ENCODE measurements around the gene BLTP3A.
"Not testable (repeated sequence)": the region's sequence is repeated elsewhere in the genome, so short reads cannot be mapped to it uniquely, and the experiment has no call there.

Gene BLTP3A

GRCh38 chr6:34746104-34746846, 45.6 kb upstream of the BLTP3A start:
- no peak for DNase-seq (ENCODE audit: extremely low read depth, insufficient read length)
- H3K36me3 ChIP-seq (ENCODE audit: control insufficient read depth, insufficient read depth, low read length) = no peaks in the 10 kb centered on the region
- no peak for TF ChIP-seq CTCF (IDR thresholded peaks at IDR 0.05; ENCODE audit: insufficient read depth, low read length, poor library complexity, severe bottlenecking)
- no peak overlapping the region for H3K4me3 ChIP-seq (replicated peaks; ENCODE audit: low read depth, low read length)
- H3K27me3 ChIP-seq (replicated peaks; ENCODE audit: control insufficient read depth, insufficient read depth, low read length) = no peaks in the 10 kb centered on the region

DNA sequence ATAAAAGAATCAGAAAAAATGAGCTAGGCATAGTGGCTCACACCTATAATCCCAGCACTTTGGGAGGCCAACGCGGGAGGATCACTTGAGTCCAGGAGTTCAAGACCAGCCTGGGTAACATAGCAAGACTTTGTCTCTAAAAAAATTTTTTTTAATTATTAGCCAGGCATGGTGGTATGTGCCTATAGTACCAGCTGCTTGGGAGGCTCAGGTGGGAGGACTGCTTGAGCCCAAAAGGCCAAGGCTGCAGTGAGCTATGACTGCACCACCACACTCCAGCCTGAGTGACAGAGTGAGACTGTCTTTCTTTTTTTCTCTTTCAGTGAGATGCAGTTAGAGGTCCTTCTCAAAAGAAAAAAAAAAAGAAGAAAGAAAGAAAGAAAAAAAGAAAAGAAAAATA, 43.1 kb upstream of the BLTP3A start:
- DNase-seq (ENCODE audit: extremely low read depth, insufficient read length) = no peak
- no peaks in the 10 kb centered on the region for H3K36me3 ChIP-seq (ENCODE audit: control insufficient read depth, insufficient read depth, low read length)
- H3K27me3 ChIP-seq (replicated peaks; ENCODE audit: control insufficient read depth, insufficient read depth, low read length) = no peaks in the 10 kb centered on the region
- no peak overlapping the region for H3K4me3 ChIP-seq (replicated peaks; ENCODE audit: low read depth, low read length)
- no peak for TF ChIP-seq CTCF (IDR thresholded peaks at IDR 0.05; ENCODE audit: insufficient read depth, low read length, poor library complexity, severe bottlenecking)

- H3K27me3 ChIP-seq (replicated peaks; ENCODE audit: control insufficient read depth, insufficient read depth, low read length); H3K36me3 ChIP-seq (ENCODE audit: control insufficient read depth, insufficient read depth, low read length): not testable (repeated sequence)
- TF ChIP-seq CTCF (IDR thresholded peaks at IDR 0.05; ENCODE audit: insufficient read depth, low read length, poor library complexity, severe bottlenecking) = peak; percentile 52
- peak; percentile 25 for DNase-seq (ENCODE audit: extremely low read depth, insufficient read length)
- H3K4me3 ChIP-seq (replicated peaks; ENCODE audit: low read depth, low read length) = peak overlapping the region; percentile 95
Measured at GRCh38 chr6:34756513-34756856, 35.4 kb upstream of the BLTP3A start.

DNA sequence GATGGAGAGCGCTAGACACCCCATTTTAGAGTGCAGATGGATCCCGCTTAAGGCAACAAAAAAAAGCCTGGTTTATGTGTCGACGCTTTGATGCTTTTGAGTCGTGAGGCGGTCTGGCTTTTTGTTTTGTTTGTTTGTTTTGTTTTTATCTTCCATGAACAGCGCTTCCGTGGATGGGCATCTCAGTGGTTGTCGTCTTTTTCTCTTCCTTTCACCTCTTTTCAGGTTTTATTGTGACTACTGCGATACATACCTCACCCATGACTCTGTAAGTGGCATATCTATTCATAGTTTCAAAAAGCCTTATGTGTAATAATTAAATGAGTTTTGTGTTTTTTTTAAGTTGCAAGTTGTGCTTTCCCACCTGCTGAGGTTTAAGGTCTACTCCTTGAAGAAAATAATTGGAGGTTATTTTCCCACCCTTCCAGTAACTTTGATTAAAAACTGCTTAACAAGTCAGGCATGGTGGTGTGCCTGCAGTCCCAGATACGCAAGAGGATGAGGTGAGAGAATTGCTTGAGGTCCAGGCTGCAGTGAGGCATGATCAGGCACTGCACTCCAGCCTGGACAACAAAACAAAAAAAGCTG, 34.1 kb upstream of the BLTP3A start:
- Histone ChIP-seq H3K4me3 (replicated peaks; ENCODE audit: low read depth, low read length) (peak overlapping the region; percentile 95), H3K36me3 (ENCODE audit: control insufficient read depth, insufficient read depth, low read length) (peaks cover 3% of the 10 kb centered on the region; the same call in 1 of the 2 replicates), H3K27me3 (replicated peaks; ENCODE audit: control insufficient read depth, insufficient read depth, low read length) (no peaks in the 10 kb centered on the region)
- TF ChIP-seq CTCF (IDR thresholded peaks at IDR 0.05; ENCODE audit: insufficient read depth, low read length, poor library complexity, severe bottlenecking) = no peak
- no peak for DNase-seq (ENCODE audit: extremely low read depth, insufficient read length)

GRCh38 chr6:34760108-34760507, 31.8 kb upstream of the BLTP3A start:
- Histone ChIP-seq H3K36me3 (ENCODE audit: control insufficient read depth, insufficient read depth, low read length) (peaks cover 8% of the 10 kb centered on the region; the same call in 1 of the 2 replicates), H3K4me3 (replicated peaks; ENCODE audit: low read depth, low read length) (no peak overlapping the region), H3K27me3 (replicated peaks; ENCODE audit: control insufficient read depth, insufficient read depth, low read length) (no peaks in the 10 kb centered on the region)
- no peak for DNase-seq (ENCODE audit: extremely low read depth, insufficient read length)
- TF ChIP-seq CTCF (IDR thresholded peaks at IDR 0.05; ENCODE audit: insufficient read depth, low read length, poor library complexity, severe bottlenecking) = no peak

DNA sequence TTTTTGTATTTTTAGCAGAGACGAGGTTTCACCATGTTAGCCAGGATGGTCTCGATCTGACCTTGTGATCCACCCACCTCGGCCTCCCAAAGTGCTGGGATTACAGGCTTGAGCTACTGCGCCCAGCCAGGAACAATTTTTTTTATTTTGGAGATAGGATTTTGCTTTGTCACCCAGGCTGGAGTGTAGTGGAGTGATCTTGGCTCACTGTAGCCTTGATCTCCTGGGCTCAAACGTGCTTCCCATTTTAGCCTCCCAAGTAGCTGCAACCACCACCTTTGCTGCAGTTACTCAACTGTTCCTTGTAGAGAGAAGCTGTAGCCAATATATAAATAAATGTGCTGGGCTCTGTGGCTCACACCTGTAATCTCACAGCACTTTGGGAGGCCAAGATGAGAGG, 30.2 kb upstream of the BLTP3A start:
- not testable (repeated sequence) for DNase-seq (ENCODE audit: extremely low read depth, insufficient read length); H3K36me3 ChIP-seq (ENCODE audit: control insufficient read depth, insufficient read depth, low read length); H3K27me3 ChIP-seq (replicated peaks; ENCODE audit: control insufficient read depth, insufficient read depth, low read length); H3K4me3 ChIP-seq (replicated peaks; ENCODE audit: low read depth, low read length)

Data from GM06990 (cell line).